ENCODE results near the gene ITGA11. TPM values are rescaled to one million over a fixed set of nuclear protein-coding genes. Genes with fewer than 3 reads are reported as not detected.

ITGA11 gene
- total RNA-seq, 1 donor from 2014 or later: 2.6 TPM

GRCh38 chr15:68389936-68390817 is 41.8 kb downstream of the ITGA11 start:
- DNase-seq (ENCODE audit: low spot score): no peak

- no peak for DNase-seq (ENCODE audit: low spot score)
Measured at GRCh38 chr15:68389041-68389930, 42.7 kb downstream of the ITGA11 start.

- peak; percentile 4 for DNase-seq (ENCODE audit: low spot score)
Measured at GRCh38 chr15:68387381-68388143, 44.4 kb downstream of the ITGA11 start.

GRCh38 chr15:68386587-68387288 is 45.2 kb downstream of the ITGA11 start:
- DNase-seq (ENCODE audit: low spot score): peak; percentile 7

GRCh38 chr15:68385671-68386586 is 46.0 kb downstream of the ITGA11 start:
- peak; percentile 8 for DNase-seq (ENCODE audit: low spot score)

GRCh38 chr15:68385240-68385561 is 46.8 kb downstream of the ITGA11 start:
- DNase-seq (ENCODE audit: low spot score): peak; percentile 8

- peak; percentile 9 for DNase-seq (ENCODE audit: low spot score)
Measured at GRCh38 chr15:68384451-68385239, 47.3 kb downstream of the ITGA11 start.

- peak; percentile 27 for DNase-seq (ENCODE audit: low spot score)
Measured at GRCh38 chr15:68383161-68384074, 48.5 kb downstream of the ITGA11 start.

- no peak for DNase-seq (ENCODE audit: low spot score)
Measured at GRCh38 chr15:68382286-68383007, 49.5 kb downstream of the ITGA11 start.

- DNase-seq (ENCODE audit: low spot score): no peak
Measured at GRCh38 chr15:68380456-68380855, 51.5 kb downstream of the ITGA11 start.

GRCh38 chr15:68379759-68380290 is 52.1 kb downstream of the ITGA11 start:
- DNase-seq (ENCODE audit: low spot score): no peak

GRCh38 chr15:68379058-68379758 is 52.8 kb downstream of the ITGA11 start:
- DNase-seq (ENCODE audit: low spot score): no peak

GRCh38 chr15:68378595-68378994 is 53.4 kb downstream of the ITGA11 start:
- DNase-seq (ENCODE audit: low spot score): no peak

GRCh38 chr15:68377766-68378165 is 54.2 kb downstream of the ITGA11 start:
- DNase-seq (ENCODE audit: low spot score): no peak

- no peak for DNase-seq (ENCODE audit: low spot score)
Measured at GRCh38 chr15:68376447-68377060, 55.4 kb downstream of the ITGA11 start.

- DNase-seq (ENCODE audit: low spot score): no peak
Measured at GRCh38 chr15:68375716-68376220, 56.2 kb downstream of the ITGA11 start.
